ENCODE measurements around the gene OPCML.

GRCh38 chr11:132977241-132977640 is 555.1 kb downstream of the OPCML start:
- no peak for TF ChIP-seq CTCF (IDR thresholded peaks at IDR 0.05)
- TF ChIP-seq POLR2A (IDR thresholded peaks at IDR 0.05): no peak
